GM12891 (cell line): Measurements from ENCODE around the gene SNAPIN.

Source experiments
- PAX5 ChIP-seq: IDR thresholded peaks from 2 replicates; pipeline ENCODE4 v1.6.1; 2011; ENCODE audit warnings: low read length, moderate library complexity, mild to moderate bottlenecking; ENCODE audit not compliant: insufficient read depth, severe bottlenecking
- POLR2A ChIP-seq: IDR thresholded peaks from 2 replicates; pipeline ENCODE4 v1.6.1; 2011; ENCODE audit warnings: low read depth, low read length, control low read depth
- POLR2AphosphoS5 ChIP-seq: IDR thresholded peaks from 2 replicates; pipeline ENCODE4 v1.6.1; 2011; ENCODE audit warnings: low read depth, low read length, control low read depth
- TAF1 ChIP-seq: IDR thresholded peaks from 2 replicates; pipeline ENCODE4 v1.6.1; 2011; ENCODE audit warnings: low read depth, low read length, control low read depth

GRCh38 chr1:153610811-153611301, 47.6 kb upstream of the SNAPIN start:
- TF ChIP-seq TAF1 (no peak), POLR2AphosphoS5 (no peak), POLR2A (no peak), PAX5 (no peak)
